ENCODE data around the gene URM1.

URM1 gene

DNA sequence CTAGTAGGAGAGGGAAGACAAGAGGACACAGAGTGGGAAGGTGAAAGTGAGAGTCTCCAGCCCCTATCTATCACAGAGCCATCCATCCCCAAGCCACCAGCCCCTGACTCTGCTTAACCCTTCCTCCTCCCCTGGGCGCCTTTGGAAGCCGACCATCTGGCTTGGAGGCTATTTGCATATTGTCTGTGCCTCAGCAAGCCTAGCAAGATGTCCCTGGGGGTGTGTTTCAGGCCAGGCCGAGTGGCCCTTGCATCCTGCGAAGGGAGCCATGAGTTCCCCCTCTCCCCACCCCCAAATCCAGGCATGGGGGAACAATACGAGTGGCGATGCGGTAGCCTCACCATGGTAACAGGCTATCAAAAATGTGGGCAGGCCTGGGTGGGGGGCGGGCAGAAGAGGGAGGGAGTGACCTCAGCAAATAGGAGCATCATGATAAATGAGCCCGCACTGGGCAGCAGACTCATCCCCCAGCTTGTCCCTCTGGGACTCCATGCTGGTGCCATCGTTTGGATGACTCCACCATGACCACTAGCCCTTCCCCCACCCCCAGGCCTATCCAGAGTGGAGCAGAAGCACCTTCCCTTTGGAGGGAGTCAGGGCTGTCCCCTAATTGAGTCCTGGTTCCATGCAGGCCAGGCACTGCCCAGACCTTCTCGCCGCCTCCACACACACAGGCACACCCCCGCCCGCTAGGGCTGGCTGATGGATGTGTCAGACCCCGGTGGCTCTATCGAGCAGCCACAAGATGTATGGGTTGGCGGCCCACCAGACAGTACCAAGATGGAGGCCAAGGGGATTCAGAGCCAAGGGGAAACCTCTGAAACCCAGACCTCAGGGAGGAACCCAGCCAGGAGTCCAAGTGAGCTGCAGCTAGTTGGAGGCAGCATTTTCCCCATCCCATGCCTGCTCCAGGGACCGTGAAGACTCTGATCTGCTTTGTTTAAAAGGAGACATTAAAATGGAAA, 14.6 kb downstream of the URM1 start:
- no peak for DNase-seq (ENCODE audit: low spot score)

DNA sequence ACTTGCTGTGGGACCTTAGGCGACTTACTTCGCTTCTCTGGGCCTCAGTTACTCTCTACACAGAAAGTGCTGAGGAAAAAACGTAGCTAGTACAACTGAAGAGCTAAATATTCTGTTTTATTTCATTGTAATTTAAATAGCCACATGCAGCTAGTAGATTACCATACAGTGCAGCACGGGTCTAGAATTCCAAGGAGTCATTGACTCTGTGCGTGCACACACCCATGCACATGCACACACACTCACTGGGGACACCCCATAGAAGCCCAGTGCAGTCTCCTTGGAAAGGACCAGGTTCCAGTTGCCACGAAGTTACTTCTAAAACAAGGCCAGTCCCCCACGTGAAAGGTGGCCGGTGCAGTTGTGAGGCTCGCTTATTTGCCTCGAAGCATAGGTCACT, 17.0 kb downstream of the URM1 start:
- DNase-seq (ENCODE audit: low spot score), result no peak

DNA sequence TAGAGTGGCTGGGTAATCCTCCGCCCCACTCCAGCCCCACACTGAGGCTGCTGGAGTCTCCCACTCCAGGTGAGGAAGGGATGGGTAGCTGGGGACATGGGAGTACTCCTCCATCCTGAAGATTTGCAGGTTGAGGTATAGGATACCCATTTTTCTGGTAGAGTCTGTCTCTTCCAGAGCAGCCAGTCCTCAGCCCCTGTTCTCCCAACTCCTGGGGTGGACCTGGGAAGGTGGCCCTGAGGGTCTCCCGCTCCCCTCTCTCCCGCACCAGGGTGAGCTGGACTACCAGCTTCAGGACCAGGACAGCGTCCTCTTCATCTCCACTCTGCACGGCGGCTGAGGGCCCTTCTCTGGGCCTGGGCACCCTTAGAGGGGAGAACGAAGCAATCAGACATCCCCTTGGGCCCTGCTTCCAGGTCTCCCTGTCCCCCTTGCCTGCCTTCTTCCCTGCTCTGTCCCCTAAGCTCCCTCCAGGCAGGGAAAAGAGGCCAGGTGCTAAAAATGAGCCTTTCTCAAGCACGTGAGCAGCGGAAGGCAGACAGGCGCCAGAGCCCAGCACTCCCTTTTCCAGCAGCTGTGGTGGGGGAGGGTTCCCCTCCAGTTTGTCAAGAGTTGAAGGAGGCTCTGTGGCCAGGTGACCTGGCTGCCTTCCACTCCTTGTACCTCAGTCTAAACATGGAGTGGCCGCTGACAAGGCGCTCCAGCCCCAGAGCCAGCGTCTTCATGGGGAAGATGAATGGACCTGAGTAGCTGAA, 18.4 kb downstream of the URM1 start:
- DNase-seq (ENCODE audit: low spot score), result no peak

DNA sequence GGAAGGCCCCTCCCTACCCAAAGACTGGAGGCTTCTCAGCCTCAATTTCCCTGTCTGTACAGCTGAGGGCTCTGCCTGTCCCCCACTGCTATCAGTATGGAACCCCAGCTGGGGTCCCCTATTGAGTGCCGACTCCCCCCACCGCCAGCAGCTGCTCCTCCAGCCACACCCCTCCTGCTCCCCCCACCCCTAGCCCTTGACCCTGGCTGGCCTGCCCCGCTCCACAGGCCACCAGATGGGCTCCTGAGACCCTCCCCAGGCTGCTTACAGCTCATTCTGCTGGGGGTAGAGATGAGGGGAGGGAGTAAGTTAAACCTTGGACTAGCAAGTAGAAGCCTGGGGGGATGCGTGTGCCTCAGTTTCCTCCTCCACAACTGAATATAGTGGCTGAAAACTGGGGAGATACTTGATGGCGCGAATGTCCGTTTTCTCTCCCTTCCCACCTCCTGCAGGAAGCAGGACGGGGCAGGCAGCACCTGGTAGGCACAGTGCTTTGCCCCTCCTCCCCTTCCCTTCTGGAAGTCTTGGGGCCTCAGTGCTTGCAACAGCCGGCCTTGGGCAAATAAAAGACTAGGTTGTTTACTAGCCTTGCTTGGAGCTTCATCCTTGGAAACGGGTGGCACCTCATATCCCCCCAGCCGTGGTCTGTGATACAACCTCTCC, 19.1 kb downstream of the URM1 start:
- DNase-seq (ENCODE audit: low spot score), result no peak

DNA sequence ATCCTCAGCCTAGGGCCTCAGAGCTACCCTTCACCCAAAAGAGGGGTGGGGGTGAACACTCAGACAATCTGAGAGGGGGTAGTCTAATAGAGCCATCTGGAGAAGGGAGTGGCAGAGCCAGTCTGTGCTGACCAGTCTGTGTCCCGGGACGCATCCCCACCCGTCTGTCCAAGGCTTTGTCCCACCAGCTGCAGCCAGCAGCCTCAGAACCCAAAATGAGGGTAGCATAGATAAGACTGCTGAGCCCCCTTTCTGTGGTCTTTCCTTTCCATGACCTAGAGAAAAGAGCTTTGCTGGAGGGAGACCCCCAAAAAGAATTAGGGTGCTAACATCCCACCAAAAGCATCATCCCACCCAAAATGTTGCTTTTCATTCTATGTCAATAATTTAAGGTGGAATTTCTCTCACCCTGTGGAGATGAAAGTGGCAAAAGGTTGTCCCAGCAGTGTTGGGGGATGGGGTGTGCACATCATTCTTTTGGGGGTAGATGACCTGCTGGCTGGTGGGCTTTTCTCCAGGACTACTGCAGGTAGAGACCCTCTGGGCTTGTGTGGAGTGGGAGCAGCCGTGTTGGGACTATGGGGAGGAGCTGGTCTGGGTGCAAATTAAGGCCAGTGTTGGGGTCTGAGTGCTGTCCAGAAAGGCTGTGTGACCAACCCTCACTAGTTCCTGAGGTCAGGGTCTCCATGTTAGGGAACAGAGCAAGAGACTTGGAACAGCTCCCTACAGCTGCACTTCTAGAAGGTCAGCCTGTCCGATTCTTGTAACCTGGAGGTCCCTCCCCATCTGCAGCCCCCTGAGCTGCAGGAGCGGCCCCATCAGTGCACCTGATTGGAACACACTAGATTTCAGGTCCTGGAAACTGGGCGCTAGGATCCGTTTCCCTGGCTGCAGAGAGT, 19.9 kb downstream of the URM1 start:
- DNase-seq (ENCODE audit: low spot score), result no peak

DNA sequence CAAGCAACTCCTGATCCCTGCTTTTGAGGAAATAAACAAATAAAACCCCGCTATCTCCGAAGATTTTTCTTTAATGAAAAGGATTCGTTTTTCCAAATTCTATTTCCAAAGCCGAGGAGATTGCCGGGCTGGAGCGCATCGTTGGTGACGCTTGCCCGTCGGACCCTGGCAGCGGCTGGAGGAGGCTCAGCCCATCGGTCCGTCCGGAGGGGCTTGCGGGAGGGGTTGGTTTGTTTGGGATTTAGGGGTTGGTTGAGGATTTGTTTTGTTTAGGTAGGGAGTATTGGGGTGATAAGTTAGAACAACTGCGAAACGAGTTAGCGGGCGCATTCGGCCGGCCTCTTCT, 20.8 kb downstream of the URM1 start:
- no peak for DNase-seq (ENCODE audit: low spot score)

DNA sequence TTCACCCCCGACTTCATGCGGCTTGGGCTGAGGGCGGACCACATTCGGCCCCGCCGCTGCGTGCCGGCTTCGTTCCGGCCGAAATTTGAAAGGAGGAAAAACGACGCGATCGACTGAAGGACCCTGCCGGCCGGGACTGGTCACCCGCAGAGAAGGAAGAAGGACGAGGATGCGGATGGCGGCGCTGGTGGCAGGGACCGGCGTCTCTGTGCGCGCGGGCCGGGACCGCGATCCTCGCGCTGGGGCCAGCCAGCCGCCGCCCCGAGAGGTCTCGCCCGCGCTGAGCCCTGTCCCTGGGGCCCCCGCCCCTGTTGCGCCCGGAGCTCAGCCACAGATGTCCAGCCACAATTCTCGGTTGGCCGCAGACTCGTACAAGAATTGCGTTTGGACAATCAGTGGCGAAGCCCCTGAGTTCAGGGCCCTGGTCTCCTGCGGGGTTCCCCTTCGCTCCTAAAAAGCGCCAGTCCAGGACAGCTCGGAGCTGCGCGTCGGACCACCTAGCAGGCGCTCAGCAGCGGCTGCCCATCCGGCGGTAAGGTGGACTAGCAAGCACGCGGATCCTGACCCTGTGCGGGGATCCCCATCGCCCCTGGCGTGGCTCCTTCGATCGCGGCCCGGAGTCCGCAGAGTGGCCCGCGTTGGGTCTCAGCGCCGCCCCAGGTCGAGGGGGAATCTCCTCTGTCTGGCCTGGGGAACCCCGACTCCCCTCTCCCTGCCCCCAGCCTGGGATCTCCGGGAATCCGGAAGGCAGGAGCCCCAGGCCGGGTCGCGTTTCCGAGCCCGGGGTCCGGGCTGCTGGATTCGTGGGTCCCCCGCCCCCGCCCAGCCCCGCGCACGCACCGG, 21.3 kb downstream of the URM1 start:
- no peak for DNase-seq (ENCODE audit: low spot score)

DNA sequence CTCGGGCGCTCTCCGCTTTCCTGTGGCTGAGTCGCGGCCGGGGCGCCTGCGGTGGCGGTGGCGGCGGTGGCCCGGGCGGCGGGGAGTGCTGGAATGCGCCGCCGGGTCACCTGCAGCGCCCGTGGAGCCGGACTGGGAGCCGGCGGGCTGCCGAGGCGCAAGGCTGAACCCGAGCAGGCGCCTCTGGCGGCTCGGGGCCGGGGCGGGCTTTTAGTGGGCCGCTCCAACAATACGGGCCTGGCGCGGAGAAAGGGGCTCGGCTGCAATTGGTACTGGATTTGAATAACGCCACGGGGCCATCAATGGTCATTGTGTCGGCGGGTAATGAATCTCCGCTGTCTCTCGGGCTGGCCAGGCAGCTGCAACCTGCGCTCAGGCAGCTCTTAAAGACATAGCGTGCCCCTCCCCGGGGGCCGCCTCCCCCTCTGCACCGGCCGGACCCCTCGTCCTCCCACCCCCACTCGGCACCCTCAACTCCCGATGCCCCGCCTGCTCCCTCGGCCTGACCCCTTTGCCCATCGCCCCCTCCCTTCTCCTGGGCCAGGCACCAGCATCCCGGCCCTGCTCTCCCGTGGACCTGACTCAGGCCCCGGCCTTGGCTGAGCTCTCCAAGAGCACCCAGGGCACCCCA, 22.1 kb downstream of the URM1 start:
- no peak for DNase-seq (ENCODE audit: low spot score)

DNA sequence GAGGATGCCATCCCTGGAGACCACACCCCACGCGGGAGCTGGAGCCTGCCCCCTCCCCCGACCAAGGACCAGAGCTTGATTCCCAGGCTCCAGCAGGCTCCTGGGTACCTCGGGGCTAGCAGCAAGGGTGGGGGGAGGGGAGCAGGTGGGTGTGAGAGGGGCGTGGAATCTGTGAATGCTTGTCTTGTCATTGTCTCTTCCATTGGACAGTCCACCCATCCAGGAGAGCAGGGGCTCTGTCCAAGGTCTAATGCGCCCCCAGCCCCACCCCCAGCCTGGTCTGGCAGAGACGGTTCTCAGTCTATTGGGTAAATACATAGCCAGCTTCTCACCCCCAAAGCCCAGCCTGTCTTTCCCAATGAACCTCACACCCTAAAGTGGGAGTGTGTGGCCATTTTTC, 22.8 kb downstream of the URM1 start:
- DNase-seq (ENCODE audit: low spot score), result no peak

DNA sequence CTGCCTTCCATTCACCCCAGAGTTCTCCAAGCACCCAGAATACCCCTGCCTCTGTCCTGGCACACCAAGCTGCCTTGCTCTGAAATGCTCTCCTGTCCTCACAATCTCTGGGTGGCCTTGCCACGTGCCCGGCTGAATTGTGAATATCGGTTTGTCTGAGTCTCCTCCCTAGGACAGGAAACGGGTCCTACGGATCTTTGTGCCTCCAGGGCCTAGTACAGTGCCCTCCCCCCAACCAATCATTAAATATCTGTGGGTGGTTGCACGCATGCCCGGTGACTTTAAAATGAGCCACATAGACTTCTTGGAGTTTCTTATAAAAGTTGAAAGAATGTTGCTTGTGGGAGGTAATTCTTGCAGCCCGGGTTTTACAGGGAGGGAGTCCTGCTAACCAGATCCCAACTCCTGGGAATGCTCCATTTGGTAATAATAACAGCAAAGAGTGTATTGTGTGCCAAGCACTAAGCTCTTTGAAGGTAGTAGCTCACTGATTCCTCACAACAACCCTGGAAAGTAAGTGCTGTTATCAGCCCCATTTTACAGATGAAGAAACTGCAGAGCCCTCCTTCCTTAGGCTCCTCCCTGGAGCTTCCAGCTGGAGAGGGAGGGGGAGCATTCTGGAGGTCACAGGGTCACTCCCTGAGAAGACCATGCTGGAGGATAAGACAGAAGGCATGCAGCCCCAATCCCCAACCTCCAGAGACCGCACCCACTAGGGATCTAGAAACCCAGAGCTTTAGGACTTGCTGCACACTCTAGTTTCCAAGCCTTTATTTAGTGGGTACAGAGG, 23.4 kb downstream of the URM1 start:
- no peak for DNase-seq (ENCODE audit: low spot score)

DNA sequence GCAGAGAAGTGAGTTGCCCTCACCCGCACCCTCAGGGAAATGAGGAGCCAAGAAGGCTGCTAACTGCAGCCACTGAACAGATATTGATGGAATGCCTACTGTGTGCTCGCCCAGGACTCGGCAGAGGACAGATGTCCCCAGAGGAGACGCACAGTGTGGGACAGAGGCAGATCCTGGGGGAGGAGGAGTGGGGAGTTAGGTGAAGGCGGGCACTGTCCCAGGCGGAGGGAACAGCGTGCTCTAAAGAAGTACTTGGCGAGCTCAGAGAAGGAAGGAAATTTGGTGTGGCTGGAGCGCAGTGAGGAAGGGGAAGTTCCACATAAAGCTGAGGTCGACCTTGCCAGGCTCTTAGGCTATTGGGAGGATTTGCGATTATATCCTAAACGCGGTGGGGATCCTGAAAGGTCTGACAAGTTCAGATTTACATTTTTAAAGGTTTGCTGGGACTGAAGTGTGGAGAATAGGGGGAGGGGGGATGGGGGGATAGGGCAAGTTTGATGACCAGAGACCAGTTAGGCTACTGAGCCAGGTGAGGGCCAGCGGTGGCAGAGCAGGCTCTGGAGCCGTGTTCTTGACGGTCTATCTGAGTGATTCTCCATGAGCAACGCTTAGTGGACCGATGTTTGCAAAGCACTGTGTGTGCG, 25.9 kb downstream of the URM1 start:
- DNase-seq (ENCODE audit: low spot score), result no peak

DNA sequence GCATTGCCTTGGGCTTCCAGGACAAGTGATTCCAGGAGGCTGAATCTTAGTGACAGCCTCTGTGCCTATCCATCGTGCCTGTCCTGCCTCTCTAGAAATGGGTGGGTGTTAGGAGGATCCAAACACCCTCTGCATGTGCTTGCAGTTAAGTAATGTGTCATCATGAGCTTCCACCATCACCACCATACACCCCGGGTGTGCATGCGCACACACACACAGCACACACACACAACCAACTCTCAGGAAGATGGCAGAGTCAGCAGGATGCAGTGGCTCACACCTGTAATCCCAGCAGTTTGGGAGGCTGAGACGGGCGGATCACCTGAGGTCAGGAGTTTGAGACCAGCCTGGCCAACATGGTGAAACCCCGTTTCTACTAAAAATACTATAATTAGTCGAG, 26.7 kb downstream of the URM1 start:
- no peak for DNase-seq (ENCODE audit: low spot score)

DNA sequence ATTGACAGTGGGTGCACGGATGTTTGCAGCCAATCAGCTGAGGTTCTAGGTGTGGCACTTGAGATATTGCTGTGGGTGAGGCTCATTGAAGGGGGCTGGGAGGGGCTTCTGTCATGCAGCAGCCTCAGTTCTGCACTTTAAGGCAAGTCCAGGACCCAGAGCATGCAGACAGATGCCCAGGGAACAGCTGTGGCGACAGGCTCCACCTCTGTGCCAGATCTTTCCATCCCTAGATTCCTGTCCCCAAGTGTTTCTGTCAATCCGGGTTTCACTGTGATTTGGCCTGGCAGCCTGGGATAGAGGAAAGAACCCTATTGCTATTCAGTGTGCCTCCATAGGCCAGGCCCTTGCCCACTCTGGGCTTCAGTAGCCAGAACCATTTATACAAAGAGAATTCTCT, 28.7 kb downstream of the URM1 start:
- DNase-seq (ENCODE audit: low spot score), result no peak

DNA sequence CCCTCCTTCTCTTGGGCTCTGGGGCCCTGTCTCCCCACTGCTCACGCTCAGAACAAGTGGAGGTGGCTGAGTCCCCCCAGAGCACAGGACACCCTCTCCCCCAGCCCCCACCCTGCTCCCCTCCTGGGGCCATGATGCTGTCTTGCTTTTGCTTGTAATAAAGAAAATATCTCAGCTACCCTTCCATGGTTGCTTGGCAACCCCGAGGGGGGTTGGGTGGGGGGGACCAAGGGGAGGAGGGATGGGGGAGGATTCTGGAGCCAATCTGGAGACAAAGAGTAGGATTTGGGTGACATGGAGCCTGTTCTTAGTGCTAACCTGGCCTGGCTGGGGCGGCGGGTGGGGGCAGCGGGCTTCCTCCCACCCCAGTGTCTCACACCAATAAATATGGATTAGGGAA, 33.4 kb downstream of the URM1 start:
- DNase-seq (ENCODE audit: low spot score), result no peak

DNA sequence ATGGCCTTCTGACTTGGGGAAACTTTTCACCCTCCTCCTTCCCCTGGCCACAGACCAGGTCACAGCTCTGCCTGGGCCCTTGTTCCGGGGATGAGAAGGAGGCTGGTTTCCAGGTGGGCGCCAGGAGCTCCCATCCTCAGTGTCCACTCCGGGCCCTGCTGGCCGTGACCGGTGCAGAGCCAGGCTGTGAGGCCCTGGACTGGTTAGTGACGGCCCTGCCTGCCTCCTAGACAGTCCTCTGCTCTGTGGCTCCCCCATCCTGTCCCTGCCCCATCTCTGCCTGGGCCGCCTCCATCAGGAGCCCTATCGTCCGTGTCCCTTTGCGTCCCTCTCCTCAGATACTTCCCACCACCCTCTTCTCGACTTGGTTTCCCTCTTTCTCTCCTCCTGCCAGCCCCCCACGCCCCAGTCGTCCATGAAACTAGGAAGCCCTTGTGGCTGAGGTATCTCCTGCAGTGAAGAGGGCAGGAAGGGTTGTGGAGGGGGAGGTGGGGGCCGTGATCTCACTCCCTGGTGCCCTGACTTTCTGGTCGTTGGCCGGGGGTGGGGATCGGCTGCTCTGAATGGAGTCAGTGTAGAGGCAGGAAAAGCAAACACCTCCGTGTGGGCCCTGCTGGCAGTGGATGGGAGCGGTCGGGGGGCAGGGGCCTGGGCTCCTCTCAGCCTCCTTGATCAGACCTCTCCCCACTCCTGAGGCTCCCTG, 34.1 kb downstream of the URM1 start:
- DNase-seq (ENCODE audit: low spot score), result no peak

DNA sequence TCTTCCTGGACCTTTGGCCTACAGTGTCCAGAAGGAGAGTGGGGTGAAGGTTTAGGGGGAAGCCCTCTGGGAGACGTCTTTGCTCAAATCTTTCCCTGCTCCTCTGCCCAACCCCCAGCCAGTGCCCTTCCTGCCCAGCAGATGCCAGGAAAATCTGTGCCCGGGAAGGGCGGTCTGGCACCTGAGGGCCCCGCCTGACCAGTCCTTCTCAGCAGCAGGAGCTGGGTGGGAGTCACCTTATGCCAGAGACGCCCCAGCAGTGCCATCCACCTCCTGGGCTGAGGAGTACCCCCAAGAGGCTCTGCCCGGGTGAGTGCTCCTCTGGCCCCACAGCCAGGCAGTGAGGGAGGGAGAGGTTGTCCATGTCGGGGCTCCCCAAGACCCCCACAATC, 34.6 kb downstream of the URM1 start:
- no peak for DNase-seq (ENCODE audit: low spot score)

DNA sequence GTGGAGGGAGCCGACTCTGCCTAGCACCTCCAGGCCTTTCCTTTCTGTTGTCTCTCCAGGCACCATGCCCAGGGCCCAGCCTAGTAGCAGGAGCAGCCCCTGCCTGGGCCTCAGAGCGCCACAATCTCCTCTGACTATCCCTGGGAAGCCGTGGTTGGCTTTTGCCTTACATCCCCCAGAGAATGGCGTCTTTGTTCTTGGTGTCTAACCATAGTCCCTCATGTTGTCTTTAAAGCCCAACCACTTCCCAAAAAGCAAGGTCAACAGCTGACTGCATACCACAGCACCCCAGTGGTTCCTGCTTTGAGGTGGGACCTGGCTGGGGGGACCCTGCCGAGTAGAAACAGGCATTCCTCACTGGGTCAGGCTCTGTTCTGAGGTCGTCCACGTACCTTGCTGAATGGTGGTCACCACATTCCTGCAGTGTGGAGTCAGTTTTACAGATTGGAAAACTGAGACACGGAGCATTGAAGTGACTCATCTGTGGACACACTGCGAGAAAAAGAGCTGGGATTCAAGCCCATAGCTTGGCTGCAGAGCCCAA, 35.7 kb downstream of the URM1 start:
- DNase-seq (ENCODE audit: low spot score), result no peak

DNA sequence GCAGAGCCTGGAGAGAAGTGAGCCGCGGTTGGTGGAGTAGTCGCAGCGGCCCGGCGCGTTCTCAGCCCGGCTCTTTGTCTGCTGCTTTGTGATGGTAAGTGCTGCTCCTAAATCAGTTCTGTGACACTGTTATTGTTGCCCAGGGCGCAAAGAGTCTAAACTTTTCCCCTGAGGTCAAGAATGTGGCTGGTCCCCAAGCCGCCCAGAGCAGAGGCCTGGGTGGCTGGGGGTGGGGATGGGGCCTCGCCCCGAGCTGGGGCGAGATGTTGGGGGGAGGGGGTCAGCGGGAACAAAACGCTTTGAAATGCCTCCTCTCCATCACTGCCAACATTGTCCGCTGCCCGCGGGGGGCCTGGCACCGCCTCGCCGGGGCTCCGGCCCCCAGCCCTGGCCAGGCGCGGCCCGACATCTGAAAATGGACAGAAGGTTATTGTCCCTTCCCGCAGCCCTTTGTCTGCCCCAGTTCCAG, 37.8 kb downstream of the URM1 start:
- DNase-seq (ENCODE audit: low spot score), result no peak
